Activated naive CD4-positive, alpha-beta T cell treated with anti-CD3 and anti-CD28 coated beads, Interleukin-2, amount 50 U/mL, for 16 hours (primary cell): ENCODE data around the gene FNBP1L.

Experiments
- DNase-seq: peaks from one replicate; pipeline ENCODE4 v3.0.0-alpha.2; 2020

FNBP1L gene

GRCh38 chr1:93447481-93448291 is at the start of gene FNBP1L:
Gene FNBP1L (plus strand): TSS chr1:93448118. CDS start chr1:93448282, 164 bp downstream.
- peak; percentile 61 for DNase-seq

GRCh38 chr1:93399781-93400180 is 48.1 kb upstream of the FNBP1L start:
- no peak for DNase-seq

GRCh38 chr1:93408203-93408602 is 39.7 kb upstream of the FNBP1L start:
- no peak for DNase-seq

- no peak for DNase-seq
Observed at GRCh38 chr1:93411000-93411399, 36.9 kb upstream of the FNBP1L start.

GRCh38 chr1:93414749-93415148 is 33.2 kb upstream of the FNBP1L start:
- DNase-seq = no peak

GRCh38 chr1:93415296-93415695 is 32.6 kb upstream of the FNBP1L start:
- DNase-seq = no peak

- no peak for DNase-seq
Observed at GRCh38 chr1:93416183-93416582, 31.7 kb upstream of the FNBP1L start.

- no peak for DNase-seq
Observed at GRCh38 chr1:93419344-93419743, 28.6 kb upstream of the FNBP1L start.

GRCh38 chr1:93420400-93420799 is 27.5 kb upstream of the FNBP1L start:
- DNase-seq = no peak

- no peak for DNase-seq
Observed at GRCh38 chr1:93426181-93426580, 21.7 kb upstream of the FNBP1L start.

GRCh38 chr1:93427656-93428055 is 20.3 kb upstream of the FNBP1L start:
- DNase-seq = no peak

- no peak for DNase-seq
Observed at GRCh38 chr1:93433407-93433961, 14.4 kb upstream of the FNBP1L start.

GRCh38 chr1:93434088-93434487 is 13.8 kb upstream of the FNBP1L start:
- DNase-seq = no peak

- DNase-seq = no peak
Observed at GRCh38 chr1:93434987-93435386, 12.9 kb upstream of the FNBP1L start.

GRCh38 chr1:93435443-93435842 is 12.5 kb upstream of the FNBP1L start:
- DNase-seq = no peak

- no peak for DNase-seq
Observed at GRCh38 chr1:93436496-93436895, 11.4 kb upstream of the FNBP1L start.

- DNase-seq = no peak
Observed at GRCh38 chr1:93437976-93438605, 9.8 kb upstream of the FNBP1L start.

GRCh38 chr1:93438716-93439115 is 9.2 kb upstream of the FNBP1L start:
- no peak for DNase-seq

- DNase-seq = no peak
Observed at GRCh38 chr1:93440272-93440671, 7.6 kb upstream of the FNBP1L start.

GRCh38 chr1:93440706-93441105 is 7.2 kb upstream of the FNBP1L start:
- DNase-seq = no peak

- no peak for DNase-seq
Observed at GRCh38 chr1:93441589-93441988, 6.3 kb upstream of the FNBP1L start.

- no peak for DNase-seq
Observed at GRCh38 chr1:93442008-93442666, 5.8 kb upstream of the FNBP1L start.

GRCh38 chr1:93442741-93443140 is 5.2 kb upstream of the FNBP1L start:
- no peak for DNase-seq

GRCh38 chr1:93443454-93443853 is 4.5 kb upstream of the FNBP1L start:
- DNase-seq = no peak
